Neural progenitor cell (in vitro differentiated cells): ENCODE data around the gene MYO6.

Source experiments
- EZH2 ChIP-seq: fragments of 200-600 bp; sonication (generic); IDR thresholded peaks from 2 replicates; pipeline ENCODE4 v1.6.1; 2017; ENCODE audit warnings: antibody characterized with exemption, mild to moderate bottlenecking, moderate library complexity
- TF ChIP-seq, protein P1 (sequence below): fragments of 200-600 bp; sonication (generic); IDR thresholded peaks from 2 replicates; pipeline ENCODE4 v1.5.1; 2017; ENCODE audit warnings: antibody characterized with exemption, mild to moderate bottlenecking

DNA sequence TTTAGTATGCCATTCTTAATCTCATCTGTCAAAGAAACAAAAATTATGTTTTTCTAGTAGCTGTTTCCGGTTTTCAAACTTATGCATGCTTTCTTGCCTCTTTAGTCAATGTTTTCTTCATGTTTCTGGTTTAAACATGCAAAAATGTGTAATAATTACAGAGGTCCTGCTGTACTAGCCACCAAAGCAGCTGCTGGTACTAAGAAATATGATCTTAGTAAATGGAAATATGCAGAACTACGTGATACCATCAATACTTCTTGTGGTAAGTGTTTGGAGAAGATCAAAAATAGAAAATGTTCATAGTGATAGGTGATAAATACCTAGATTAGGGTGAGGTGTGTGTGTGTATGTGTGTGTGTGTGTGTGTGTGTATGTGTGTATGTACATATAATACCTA is 158.4 kb downstream of the MYO6 start:
- no peak for TF ChIP-seq EZH2
- TF ChIP-seq, protein P1, sequence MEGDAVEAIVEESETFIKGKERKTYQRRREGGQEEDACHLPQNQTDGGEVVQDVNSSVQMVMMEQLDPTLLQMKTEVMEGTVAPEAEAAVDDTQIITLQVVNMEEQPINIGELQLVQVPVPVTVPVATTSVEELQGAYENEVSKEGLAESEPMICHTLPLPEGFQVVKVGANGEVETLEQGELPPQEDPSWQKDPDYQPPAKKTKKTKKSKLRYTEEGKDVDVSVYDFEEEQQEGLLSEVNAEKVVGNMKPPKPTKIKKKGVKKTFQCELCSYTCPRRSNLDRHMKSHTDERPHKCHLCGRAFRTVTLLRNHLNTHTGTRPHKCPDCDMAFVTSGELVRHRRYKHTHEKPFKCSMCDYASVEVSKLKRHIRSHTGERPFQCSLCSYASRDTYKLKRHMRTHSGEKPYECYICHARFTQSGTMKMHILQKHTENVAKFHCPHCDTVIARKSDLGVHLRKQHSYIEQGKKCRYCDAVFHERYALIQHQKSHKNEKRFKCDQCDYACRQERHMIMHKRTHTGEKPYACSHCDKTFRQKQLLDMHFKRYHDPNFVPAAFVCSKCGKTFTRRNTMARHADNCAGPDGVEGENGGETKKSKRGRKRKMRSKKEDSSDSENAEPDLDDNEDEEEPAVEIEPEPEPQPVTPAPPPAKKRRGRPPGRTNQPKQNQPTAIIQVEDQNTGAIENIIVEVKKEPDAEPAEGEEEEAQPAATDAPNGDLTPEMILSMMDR: no peak
